ENCODE measurements around the gene WFIKKN1. TPM values are rescaled to one million over a fixed set of nuclear protein-coding genes. Genes with fewer than 3 reads are reported as not detected.

The WFIKKN1 gene
- total RNA-seq, 2 experiments from 2014 or later: 0.47 to 1.2 TPM

GRCh38 chr16:586645-587590 is 43.9 kb upstream of the WFIKKN1 start:
- Histone ChIP-seq H3K9me3 (ENCODE audit: low read length) (no peaks in the 10 kb centered on the region), H4K20me1 (ENCODE audit: insufficient read depth, low read length) (no peaks in the 10 kb centered on the region), H3K4me3 (ENCODE audit: low read depth, low read length, poor library complexity, severe bottlenecking) (peak overlapping the region; percentile 82), H2AFZ (ENCODE audit: low read length) (no peak overlapping the region), H3K9me2 (ENCODE audit: insufficient read depth, low read length) (no peaks in the 10 kb centered on the region), H3K36me3 (ENCODE audit: insufficient read depth, low read length) (peaks cover 4% of the 10 kb centered on the region; the same call in 1 of the 2 replicates), H3K4me1 (ENCODE audit: insufficient read depth, low read length, poor library complexity, severe bottlenecking) (peaks cover 12% of the 10 kb centered on the region), H3K27ac (ENCODE audit: low read depth, low read length, poor library complexity, severe bottlenecking) (no peak overlapping the region), H3K4me2 (ENCODE audit: low read length) (peak overlapping the region; percentile 80), H3K79me2 (ENCODE audit: insufficient read depth, low read depth, low read length) (peaks cover 20% of the 10 kb centered on the region; the same call in 1 of the 2 replicates)
- ChIA-PET CTCF (ENCODE audit: unreplicated experiment) (no interaction called here), POLR2A (interaction anchor here (0.6 kb wide), 1 partner anchor 57 kb away, joined by 4 read pairs; no protein-coding TSS in a partner anchor)
- TF ChIP-seq EZH2phosphoT487 (IDR thresholded peaks at IDR 0.05; ENCODE audit: borderline replicate concordance, low read depth, low read length): no peak
- no peak for TF ChIP-seq CTCF (conservative IDR thresholded peaks at IDR 0.05; ENCODE audit: low read length)
- DNase-seq (ENCODE audit: low spot score): no peak
- intact Hi-C loops (cut with micrococcal nuclease; ENCODE audit: unreplicated experiment): no loop called here
- BruUV-seq (replicated peaks): no TSS peak

- Histone ChIP-seq H2AFZ (ENCODE audit: low read length) (no peak overlapping the region), H3K4me3 (ENCODE audit: low read depth, low read length, poor library complexity, severe bottlenecking) (peak overlapping the region; percentile 82), H3K79me2 (ENCODE audit: insufficient read depth, low read depth, low read length) (peaks cover 20% of the 10 kb centered on the region; the same call in 1 of the 2 replicates), H3K4me2 (ENCODE audit: low read length) (peak overlapping the region; percentile 80), H3K4me1 (ENCODE audit: insufficient read depth, low read length, poor library complexity, severe bottlenecking) (peaks cover 23% of the 10 kb centered on the region), H4K20me1 (ENCODE audit: insufficient read depth, low read length) (no peaks in the 10 kb centered on the region), H3K9me3 (ENCODE audit: low read length) (no peaks in the 10 kb centered on the region), H3K36me3 (ENCODE audit: insufficient read depth, low read length) (peaks cover 4% of the 10 kb centered on the region; the same call in 1 of the 2 replicates), H3K9me2 (ENCODE audit: insufficient read depth, low read length) (no peaks in the 10 kb centered on the region), H3K27ac (ENCODE audit: low read depth, low read length, poor library complexity, severe bottlenecking) (peak overlapping the region; percentile 89)
- TF ChIP-seq EZH2phosphoT487 (IDR thresholded peaks at IDR 0.05; ENCODE audit: borderline replicate concordance, low read depth, low read length) (no peak), CTCF (conservative IDR thresholded peaks at IDR 0.05; ENCODE audit: low read length) (no peak)
- intact Hi-C loops (cut with micrococcal nuclease; ENCODE audit: unreplicated experiment): no loop called here
- ChIA-PET CTCF (ENCODE audit: unreplicated experiment) (interaction anchor here (0.6 kb wide), 1 partner anchor 93 kb away, joined by 3 read pairs; no protein-coding TSS in a partner anchor), POLR2A (no interaction called here)
- no TSS peak for BruUV-seq (replicated peaks)
- DNase-seq (ENCODE audit: low spot score): peak; percentile 70
Measured at GRCh38 chr16:588639-588888, 42.2 kb upstream of the WFIKKN1 start.
